GM12878 (cell line): Measurements from ENCODE around the gene DPH7. TPM values are rescaled to one million over a fixed set of nuclear protein-coding genes. Genes with fewer than 3 reads are reported as not detected.
A peak's percentile ranks its signal among the peaks of the same experiment; 100 is the strongest.

Experiments
- ATAC-seq: fragments of 200-7000 bp; cut with Tn5 transposase; 3 replicates; pipeline ENCODE4 v1.9.1; 2020; ENCODE audit warnings: mild to moderate bottlenecking, moderate library complexity
- BruUV-seq: library from RNA; stranded (reverse); fragments of 400-500 nt; replicated peaks from 2 replicates; lab custom pipeline; 2021; lab: Mats Ljungman, UMichigan
- CTCF ChIA-PET: fragments of 300-600 bp; sonication (Branson Sonifier 250); formaldehyde crosslinking; extraction: SDS; loops from one replicate; lab custom pipeline; 2021; ENCODE audit warnings: inconsistent platforms; lab: Yijun Ruan, JAX
- POLR2A ChIA-PET: fragments of 350-600 bp; formaldehyde crosslinking; extraction: SDS; loops from one replicate; lab custom pipeline; 2021; ENCODE audit warnings: inconsistent platforms; lab: Charles Lee
- RAD21 ChIA-PET: fragments of 300-600 bp; sonication (Branson Sonifier 250); formaldehyde crosslinking; loops from one replicate; lab custom pipeline; 2023; ENCODE audit warnings: antibody characterized with exemption; ENCODE audit not compliant: unreplicated experiment; lab: Charles Lee
- SMC1A ChIA-PET: fragments of 300-600 bp; sonication (Branson Sonifier 250); formaldehyde crosslinking; loops from one replicate; lab custom pipeline; 2023; ENCODE audit not compliant: unreplicated experiment, uncharacterized antibody; lab: Charles Lee
- DNase-seq: peaks from one replicate; pipeline ENCODE4 v3.0.0-alpha.2; 2011; ENCODE audit warnings: low read depth, low spot score
- FAIRE-seq: peaks from 3 replicates; lab custom pipeline; 2011; peaks lifted over from hg19 to GRCh38; lab: Jason Lieb, UNC
- H2AFZ ChIP-seq: 2 replicates; pipeline ENCODE4 v1.6.0; 2011; ENCODE audit warnings: low read depth, low read length, control low read depth; ENCODE audit not compliant: control insufficient read depth
- H3K27ac ChIP-seq: 2 replicates; pipeline ENCODE4 v1.5.1; 2011; ENCODE audit warnings: control low read depth; ENCODE audit not compliant: control insufficient read depth, insufficient read depth
- H3K27me3 ChIP-seq, 2 experiments: replicated peaks in 1 of 2; 2 replicates each; pipeline versions ENCODE4 v1.6.0 to v1.6.1; 2011; ENCODE audit warnings: low read length in 1 of 2; ENCODE audit not compliant: control insufficient read depth in 2 of 2, insufficient read depth in 2 of 2
- H3K36me3 ChIP-seq, 2 experiments: 2 replicates each; pipeline ENCODE4 v1.5.1; 2011; ENCODE audit warnings: low read length in 1 of 2; ENCODE audit not compliant: control insufficient read depth in 2 of 2, insufficient read depth in 2 of 2
- H3K4me1 ChIP-seq: 2 replicates; pipeline ENCODE4 v1.6.1; 2011; ENCODE audit warnings: mild to moderate bottlenecking, low read length, moderate library complexity, mixed read lengths; ENCODE audit not compliant: control insufficient read depth, insufficient read depth
- H3K4me2 ChIP-seq: 2 replicates; pipeline ENCODE4 v1.6.0; 2011; ENCODE audit warnings: control low read depth; ENCODE audit not compliant: control insufficient read depth, insufficient read depth
- H3K4me3 ChIP-seq: fragments of 200-600 bp; sonication (generic); 2 replicates; pipeline ENCODE4 v1.5.1; 2016
- H3K79me2 ChIP-seq: 2 replicates; pipeline ENCODE4 v1.6.0; 2011; ENCODE audit warnings: low read length; ENCODE audit not compliant: control insufficient read depth, insufficient read depth
- H3K9ac ChIP-seq: 2 replicates; pipeline ENCODE4 v1.8.0; 2011; ENCODE audit warnings: low read length, control low read depth, mixed read lengths; ENCODE audit not compliant: control insufficient read depth, insufficient read depth
- H3K9me3 ChIP-seq: replicated peaks from 3 replicates; pipeline ENCODE4 v1.5.1; 2011; ENCODE audit warnings: mild to moderate bottlenecking, low read length; ENCODE audit not compliant: control insufficient read depth, insufficient read depth
- H4K20me1 ChIP-seq: 2 replicates; pipeline ENCODE4 v1.6.0; 2011; ENCODE audit not compliant: control insufficient read depth, insufficient read depth
- CBX5 ChIP-seq: sonication (generic); IDR thresholded peaks from 2 replicates; pipeline ENCODE4 v1.6.1; 2016; ENCODE audit warnings: low read depth, moderate library complexity, mild to moderate bottlenecking, inconsistent platforms
- KLF5 ChIP-seq: fragments of 450-650 bp; IDR thresholded peaks from 2 replicates; pipeline ENCODE4 v1.6.1; 2014; ENCODE audit warnings: mild to moderate bottlenecking; ENCODE audit not compliant: partially characterized antibody
- POLR2A ChIP-seq: IDR thresholded peaks from 2 replicates; pipeline ENCODE4 v1.6.1; 2011; ENCODE audit warnings: low read depth, mild to moderate bottlenecking, low read length
- WGBS: methylation state at CpG from one replicate; pipeline ENCODE4 v1.1.6; 2016; ENCODE audit warnings: low lambda C conversion rate; ENCODE audit not compliant: insufficient replicate concordance, insufficient coverage; ENCODE audit errors: missing lambda C conversion rate; 5-methylcytosine and 5-hydroxymethylcytosine counted together
- in situ Hi-C: fragments of 300-500 bp; cut with MboI; formaldehyde crosslinking; loops from 9 replicates; pipeline ENCODE4 v1.14.3; 2018; ENCODE audit warnings: mixed read lengths
- intact Hi-C: fragments of 100-400 bp; cut with micrococcal nuclease; formaldehyde crosslinking; loops from one replicate; pipeline ENCODE4 v1.14.2; 2022; ENCODE audit not compliant: unreplicated experiment
- polyA plus RNA-seq, 11 experiments: library from polyadenylated mRNA; depleted of rRNA in 4 of 11; unstranded in 6 of 11; stranded (reverse) in 5 of 11; fragments of >200 nt; fragmentation: Nextera tagmentation in 4 of 11; fragmentation: Illumina TruSeq in 1 of 11; extraction: Ambion mirVana in 4 of 11; extraction: Trizol in 1 of 11; gene quantifications; 1 replicate in 1 of 11; 2 replicates in 10 of 11; pipeline versions ENCODE4 v1.2.1 to v1.2.3, GENCODE V29; 2011 to 2016; ENCODE audit warnings: inconsistent platforms in 2 of 11, missing spikeins in 2 of 11, low read depth in 1 of 11
- total RNA-seq, 4 experiments: library from RNA; depleted of rRNA in 3 of 4; stranded (reverse); fragments of >200 nt in 3 of 4; fragmentation: Illumina TruSeq in 1 of 4; extraction: Trizol in 1 of 4; gene quantifications; 2 replicates each; pipeline versions ENCODE4 v1.2.1 to v1.2.3, GENCODE V29; 2013 to 2021

Gene DPH7
- total and polyA plus RNA-seq, 10 of the 15 experiments (the other 5 are each of a cell fraction or from before 2014, with no cell fraction given), result 8.7 to 40.0 (median 28.1) TPM

GRCh38 chr9:137614631-137615386, 36.1 kb upstream of the DPH7 start:
- intact Hi-C loops (no loop called here), in situ Hi-C loops (no loop called here)
- Histone ChIP-seq H3K4me2 (no peak overlapping the region), H3K27me3 (no peaks in the 10 kb centered on the region), H4K20me1 (no peaks in the 10 kb centered on the region), H3K79me2 (peaks cover 23% of the 10 kb centered on the region), H3K27ac (no peak overlapping the region), H3K4me1 (peaks cover 5% of the 10 kb centered on the region), H3K36me3 (peaks cover 2 to 7% of the 10 kb centered on the region in 2 experiments; a peak in 3 of 4 replicates), H3K9ac (no peak overlapping the region), H3K9me3 (no peaks in the 10 kb centered on the region), H3K4me3 (no peak overlapping the region), H2AFZ (no peak overlapping the region)
- DNase-seq, result no peak
- ChIA-PET SMC1A (no interaction called here), POLR2A (no interaction called here), RAD21 (no interaction called here), CTCF (no interaction called here)
- BruUV-seq, result no TSS peak
- no peak for FAIRE-seq
- ATAC-seq, result no peak
- peak; percentile 16 for TF ChIP-seq POLR2A
- no peak for TF ChIP-seq CBX5
- WGBS, result 94% methylated on average over 22 of the region's 25 CpGs

GRCh38 chr9:137613738-137614523, 35.2 kb upstream of the DPH7 start:
- RAD21 ChIA-PET, result no interaction called here
- Histone ChIP-seq H3K36me3 (peaks cover 2 to 7% of the 10 kb centered on the region in 2 experiments; a peak in 3 of 4 replicates), H3K79me2 (peaks cover 17% of the 10 kb centered on the region), H4K20me1 (no peaks in the 10 kb centered on the region), H3K27me3 (no peaks in the 10 kb centered on the region), H3K4me2 (no peak overlapping the region), H3K4me3 (no peak overlapping the region), H3K27ac (no peak overlapping the region), H2AFZ (no peak overlapping the region), H3K4me1 (peaks cover 5% of the 10 kb centered on the region), H3K9ac (no peak overlapping the region)
- no TSS peak for BruUV-seq
- WGBS, result 92% methylated on average over 25 of the region's 27 CpGs
- DNase-seq, result no peak
- CTCF ChIA-PET, result no interaction called here
- in situ Hi-C loops, result no loop called here
- POLR2A ChIA-PET, result no interaction called here
- no peak for ATAC-seq
- FAIRE-seq, result no peak
- SMC1A ChIA-PET, result no interaction called here
- TF ChIP-seq POLR2A, result peak; percentile 64; the same call in 1 of the 2 replicates
- TF ChIP-seq KLF5, result no peak
- TF ChIP-seq, all 136 proteins: peak for 1
- intact Hi-C loops, result no loop called here
- H3K9me3 ChIP-seq, result no peaks in the 10 kb centered on the region
